Nephron (organoid): ENCODE measurements around the gene ZFAND5.

Experiments used
- H3K27ac Mint-ChIP-seq, 3 experiments: 2 replicates each; pipeline ENCODE4 v1.8.0; 2020; ENCODE audit warnings: mixed read lengths in 3 of 3, mild to moderate bottlenecking in 2 of 3, moderate library complexity in 1 of 3
- H3K27me3 Mint-ChIP-seq: 2 replicates; pipeline ENCODE4 v1.8.0; 2021; ENCODE audit warnings: low read depth, mild to moderate bottlenecking, moderate library complexity, mixed read lengths
- H3K36me3 Mint-ChIP-seq: 2 replicates; pipeline ENCODE4 v1.8.0; 2020; ENCODE audit warnings: low read depth, mixed read lengths
- H3K4me1 Mint-ChIP-seq: 2 replicates; pipeline ENCODE4 v1.8.0; 2020; ENCODE audit warnings: mixed read lengths
- H3K4me3 Mint-ChIP-seq, 3 experiments: 2 replicates each; pipeline ENCODE4 v1.8.0; 2020; ENCODE audit warnings: mild to moderate bottlenecking in 3 of 3, mixed read lengths in 3 of 3, moderate library complexity in 2 of 3
- H3K9me3 Mint-ChIP-seq: 2 replicates; pipeline ENCODE4 v1.8.0; 2020; ENCODE audit warnings: mixed read lengths
- CTCF ChIP-seq, 3 experiments: fragments of 200-600 bp; sonication (generic); IDR thresholded peaks; one replicate each; pipeline ENCODE4 v1.5.0; 2021; ENCODE audit warnings: antibody characterized with exemption in 3 of 3; ENCODE audit not compliant: unreplicated experiment in 3 of 3

The ZFAND5 gene

GRCh38 chr9:72401396-72401795 is 36.4 kb upstream of the ZFAND5 start:
- Mint-ChIP-seq H3K27ac (no peak overlapping the region), H3K4me3 (no peak overlapping the region), H3K4me1 (peaks cover 13% of the 10 kb centered on the region), H3K27me3 (no peaks in the 10 kb centered on the region), H3K9me3 (no peaks in the 10 kb centered on the region), H3K36me3 (no peaks in the 10 kb centered on the region)
- TF ChIP-seq CTCF (IDR thresholded peaks at IDR 0.05; ENCODE audit: unreplicated experiment in 3 of 3): no peak

DNA sequence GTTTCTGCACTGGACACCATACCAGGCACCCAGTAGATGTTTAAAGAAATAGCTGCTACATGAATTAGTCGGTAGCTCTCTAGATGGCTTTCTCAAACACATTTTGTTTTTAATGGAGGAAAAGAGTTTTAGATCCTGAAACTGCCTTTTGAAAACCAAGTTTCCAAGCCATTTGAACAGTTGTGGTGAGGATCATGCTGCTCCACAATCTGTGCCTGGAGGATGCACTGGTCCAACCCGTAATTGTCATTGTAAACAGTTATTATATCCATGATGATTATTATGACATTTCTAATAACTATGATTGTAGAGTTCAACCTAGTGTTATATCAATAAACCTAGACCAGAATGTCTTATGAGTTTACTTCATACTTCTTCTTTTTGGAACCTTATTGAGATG is 35.9 kb upstream of the ZFAND5 start:
- Mint-ChIP-seq H3K4me1 (peaks cover 16% of the 10 kb centered on the region), H3K27ac (no peak overlapping the region), H3K4me3 (no peak overlapping the region), H3K27me3 (no peaks in the 10 kb centered on the region), H3K36me3 (no peaks in the 10 kb centered on the region), H3K9me3 (no peaks in the 10 kb centered on the region)
- TF ChIP-seq CTCF (IDR thresholded peaks at IDR 0.05; ENCODE audit: unreplicated experiment in 3 of 3): no peak

- peaks cover 11% of the 10 kb centered on the region for H3K4me1 Mint-ChIP-seq
- no peaks in the 10 kb centered on the region for H3K27me3 Mint-ChIP-seq
- no peak overlapping the region for H3K4me3 Mint-ChIP-seq
- no peaks in the 10 kb centered on the region for H3K9me3 Mint-ChIP-seq
- no peaks in the 10 kb centered on the region for H3K36me3 Mint-ChIP-seq
- TF ChIP-seq CTCF (IDR thresholded peaks at IDR 0.05; ENCODE audit: unreplicated experiment in 3 of 3): no peak
- H3K27ac Mint-ChIP-seq: no peak overlapping the region
Observed at GRCh38 chr9:72399391-72399790, 34.4 kb upstream of the ZFAND5 start.

- Mint-ChIP-seq H3K27ac (peak overlapping the region; percentile 9 to 55 (median 26)), H3K4me1 (peaks cover 11% of the 10 kb centered on the region), H3K27me3 (no peaks in the 10 kb centered on the region), H3K36me3 (no peaks in the 10 kb centered on the region), H3K9me3 (no peaks in the 10 kb centered on the region), H3K4me3 (no peak overlapping the region)
- TF ChIP-seq CTCF (IDR thresholded peaks at IDR 0.05; ENCODE audit: unreplicated experiment in 3 of 3): no peak
Observed at GRCh38 chr9:72396247-72397091, 31.5 kb upstream of the ZFAND5 start.

- Mint-ChIP-seq H3K4me3 (no peak overlapping the region), H3K27me3 (no peaks in the 10 kb centered on the region), H3K9me3 (peaks cover 3% of the 10 kb centered on the region), H3K27ac (no peak overlapping the region), H3K36me3 (no peaks in the 10 kb centered on the region), H3K4me1 (peaks cover 11% of the 10 kb centered on the region)
- no peak for TF ChIP-seq CTCF (IDR thresholded peaks at IDR 0.05; ENCODE audit: unreplicated experiment in 3 of 3)
Observed at GRCh38 chr9:72394066-72394465, 29.1 kb upstream of the ZFAND5 start.

GRCh38 chr9:72390907-72391306 is 25.9 kb upstream of the ZFAND5 start:
- TF ChIP-seq CTCF (IDR thresholded peaks at IDR 0.05; ENCODE audit: unreplicated experiment in 3 of 3): no peak
- Mint-ChIP-seq H3K36me3 (no peaks in the 10 kb centered on the region), H3K4me3 (no peak overlapping the region), H3K9me3 (peaks cover 3% of the 10 kb centered on the region), H3K27me3 (no peaks in the 10 kb centered on the region), H3K27ac (no peak overlapping the region), H3K4me1 (no peaks in the 10 kb centered on the region)
